Omental fat pad (tissue), 4 donors: ENCODE measurements around the gene RETNLB. TPM values are rescaled to one million over a fixed set of nuclear protein-coding genes. Genes with fewer than 3 reads are reported as not detected.

ENCODE experiments used
- small RNA-seq: library from RNA; depleted of rRNA; stranded (forward); fragments of <200 nt; gene quantifications from one replicate; pipeline ENCODE3, GENCODE V24; 2016
- total RNA-seq, 4 donors: library from RNA; depleted of rRNA; stranded (reverse); fragments of >200 nt; gene quantifications; one replicate each; pipeline ENCODE4 v1.1.0, GENCODE V29; 2016

The RETNLB gene
- total RNA-seq, 4 donors from 2014 or later, result not detected

Small RNAs within 50 kb of the gene (small RNA-seq; reads per million reads assigned to genes)
- gene AC092185.1, result not detected

Other genes starting within 250 kb of the RETNLB start
- gene MYH15, start 246.8 kb downstream of the RETNLB start, total RNA-seq, result not detected
- 1 to 10 TPM; 1.1 to 6.4 (median 5.7) TPM for gene CIP2A, start 168.0 kb downstream of the RETNLB start, total RNA-seq
- gene DZIP3, start 167.7 kb downstream of the RETNLB start, total RNA-seq, result 1 to 10 TPM; 3.6 to 7.9 (median 5.7) TPM
- 1 to 10 TPM in 2 of 4 donors, under 1 TPM in 2; 0.84 to 2.7 (median 1.2) TPM for gene TRAT1, start 65.4 kb upstream of the RETNLB start, total RNA-seq
- not detected for gene GUCA1C, start 196.5 kb upstream of the RETNLB start, total RNA-seq